KMS-11 (cell line): Measurements from ENCODE around the gene DGKQ.

Experiments used
- H2AFZ ChIP-seq: fragments of 200-600 bp; sonication (generic); 2 replicates; pipeline ENCODE4 v1.6.1; 2016; ENCODE audit warnings: antibody characterized with exemption, mixed run types, low read depth
- H3K27ac ChIP-seq: fragments of 200-600 bp; sonication (generic); 2 replicates; pipeline ENCODE4 v1.6.1; 2016; ENCODE audit warnings: mild to moderate bottlenecking, mixed run types
- H3K27me3 ChIP-seq: fragments of 200-600 bp; sonication (generic); 2 replicates; pipeline ENCODE4 v1.6.1; 2017; ENCODE audit warnings: mild to moderate bottlenecking, low read depth, mixed run types, moderate library complexity; ENCODE audit not compliant: insufficient read depth
- H3K36me3 ChIP-seq: fragments of 200-600 bp; sonication (generic); 2 replicates; pipeline ENCODE4 v1.6.1; 2017; ENCODE audit warnings: mild to moderate bottlenecking, mixed run types; ENCODE audit not compliant: insufficient read depth
- H3K4me1 ChIP-seq: fragments of 200-600 bp; sonication (generic); 2 replicates; pipeline ENCODE4 v1.6.1; 2016; ENCODE audit warnings: mild to moderate bottlenecking, low read depth, mixed run types; ENCODE audit not compliant: poor library complexity, severe bottlenecking
- H3K4me2 ChIP-seq: fragments of 200-600 bp; sonication (generic); 2 replicates; pipeline ENCODE4 v1.7.0; 2016; ENCODE audit warnings: mild to moderate bottlenecking, mixed run types
- H3K4me3 ChIP-seq: fragments of 200-600 bp; sonication (generic); IDR thresholded peaks from 2 replicates; pipeline ENCODE4 v1.6.1; 2017; ENCODE audit warnings: low read depth, low read length, mixed read lengths; ENCODE audit not compliant: insufficient read depth
- H3K79me2 ChIP-seq: fragments of 200-600 bp; sonication (generic); 2 replicates; pipeline ENCODE4 v1.6.1; 2016; ENCODE audit warnings: low read depth, mixed run types; ENCODE audit not compliant: insufficient read depth
- H3K9ac ChIP-seq: fragments of 200-600 bp; sonication (generic); 2 replicates; pipeline ENCODE4 v1.6.1; 2016; ENCODE audit warnings: mild to moderate bottlenecking, mixed run types
- H4K20me1 ChIP-seq: fragments of 200-600 bp; sonication (generic); 2 replicates; pipeline ENCODE4 v1.6.1; 2016; ENCODE audit warnings: mild to moderate bottlenecking, mixed run types; ENCODE audit not compliant: insufficient read depth
- CTCF ChIP-seq: fragments of 200-600 bp; sonication (generic); conservative IDR thresholded peaks from 2 replicates; pipeline ENCODE4 v1.6.1; 2017; ENCODE audit warnings: low read depth, mild to moderate bottlenecking, antibody characterized with exemption, low read length, moderate library complexity, mixed read lengths

The DGKQ gene

GRCh38 chr4:956531-957230 is 16.7 kb downstream of the DGKQ start:
- Histone ChIP-seq H3K79me2 (no peaks in the 10 kb centered on the region), H3K27ac (no peak overlapping the region), H2AFZ (no peak overlapping the region), H3K4me3 (no peak overlapping the region), H3K27me3 (no peaks in the 10 kb centered on the region), H4K20me1 (no peaks in the 10 kb centered on the region), H3K4me1 (no peaks in the 10 kb centered on the region), H3K9ac (no peak overlapping the region), H3K36me3 (no peaks in the 10 kb centered on the region), H3K4me2 (no peak overlapping the region)
- no peak for TF ChIP-seq CTCF

- no peak overlapping the region for H3K4me2 ChIP-seq
- H2AFZ ChIP-seq, result no peak overlapping the region
- no peak overlapping the region for H3K4me3 ChIP-seq
- no peaks in the 10 kb centered on the region for H3K36me3 ChIP-seq
- H3K9ac ChIP-seq, result no peak overlapping the region
- H3K27me3 ChIP-seq, result no peaks in the 10 kb centered on the region
- H3K4me1 ChIP-seq, result no peaks in the 10 kb centered on the region
- no peak overlapping the region for H3K27ac ChIP-seq
- no peaks in the 10 kb centered on the region for H3K79me2 ChIP-seq
- no peaks in the 10 kb centered on the region for H4K20me1 ChIP-seq
- TF ChIP-seq CTCF, result no peak
Measured at GRCh38 chr4:955931-956381, 17.4 kb downstream of the DGKQ start.

GRCh38 chr4:955161-955921 is 18.0 kb downstream of the DGKQ start:
- H3K4me3 ChIP-seq, result no peak overlapping the region
- TF ChIP-seq CTCF, result no peak
- no peak overlapping the region for H3K4me2 ChIP-seq
- no peak overlapping the region for H3K27ac ChIP-seq
- H3K27me3 ChIP-seq, result no peaks in the 10 kb centered on the region
- H3K4me1 ChIP-seq, result no peaks in the 10 kb centered on the region
- no peaks in the 10 kb centered on the region for H4K20me1 ChIP-seq
- no peak overlapping the region for H2AFZ ChIP-seq
- H3K79me2 ChIP-seq, result no peaks in the 10 kb centered on the region
- H3K9ac ChIP-seq, result no peak overlapping the region
- H3K36me3 ChIP-seq, result no peaks in the 10 kb centered on the region

- H3K4me3 ChIP-seq, result no peak overlapping the region
- H4K20me1 ChIP-seq, result no peaks in the 10 kb centered on the region
- H3K4me1 ChIP-seq, result no peaks in the 10 kb centered on the region
- H3K4me2 ChIP-seq, result no peak overlapping the region
- no peaks in the 10 kb centered on the region for H3K36me3 ChIP-seq
- H3K27me3 ChIP-seq, result no peaks in the 10 kb centered on the region
- no peak for TF ChIP-seq CTCF
- no peaks in the 10 kb centered on the region for H3K79me2 ChIP-seq
- no peak overlapping the region for H3K9ac ChIP-seq
- H3K27ac ChIP-seq, result no peak overlapping the region
- no peak overlapping the region for H2AFZ ChIP-seq
Measured at GRCh38 chr4:954211-955020, 19.0 kb downstream of the DGKQ start.
